Left hindlimb (tissue), 1 donor: ENCODE data around the gene NLGN4X.

ENCODE experiments used
- DNase-seq: peaks from one replicate; pipeline ENCODE4 v3.0.0-alpha.2; 2018

Gene NLGN4X

DNA sequence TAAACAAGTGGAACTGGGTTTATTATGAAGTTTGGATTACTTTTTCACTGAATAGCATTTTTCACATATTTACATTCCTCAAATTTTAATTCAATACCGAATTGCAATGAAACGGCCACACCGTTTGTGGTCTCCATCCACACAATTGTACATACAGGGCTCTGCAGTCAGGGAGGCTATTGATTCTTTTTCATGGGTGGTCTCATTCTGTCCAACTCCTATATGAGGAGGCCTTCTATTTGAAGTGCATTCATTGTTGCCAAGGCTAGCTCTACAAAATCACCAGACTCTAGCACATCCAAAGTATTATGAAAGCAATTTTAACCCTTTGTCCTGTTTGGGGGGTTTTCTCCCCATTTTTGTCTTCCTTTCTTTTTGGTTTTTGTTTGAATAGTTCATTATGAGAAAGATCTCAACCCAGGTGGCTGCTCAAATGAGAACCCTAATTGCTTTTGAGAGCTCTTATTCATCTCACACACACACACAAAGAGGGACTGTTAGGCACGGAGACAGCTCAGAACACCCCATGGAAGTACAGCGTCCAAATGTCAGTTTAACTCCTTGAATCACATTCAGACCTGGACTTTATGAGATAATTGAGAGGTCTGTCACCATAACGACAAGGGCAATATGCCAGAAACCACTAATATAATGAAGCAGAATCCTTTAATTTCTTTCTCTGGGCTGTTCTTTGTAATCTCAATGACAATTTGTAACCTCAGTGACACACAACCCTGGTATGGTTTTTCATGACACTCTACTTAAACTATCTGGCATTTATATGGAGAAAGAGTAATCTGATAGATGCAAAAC is 79.4 kb downstream of the NLGN4X start:
- no peak for DNase-seq

GRCh38 chrX:6134255-6134654 is 94.4 kb downstream of the NLGN4X start:
- no peak for DNase-seq

DNA sequence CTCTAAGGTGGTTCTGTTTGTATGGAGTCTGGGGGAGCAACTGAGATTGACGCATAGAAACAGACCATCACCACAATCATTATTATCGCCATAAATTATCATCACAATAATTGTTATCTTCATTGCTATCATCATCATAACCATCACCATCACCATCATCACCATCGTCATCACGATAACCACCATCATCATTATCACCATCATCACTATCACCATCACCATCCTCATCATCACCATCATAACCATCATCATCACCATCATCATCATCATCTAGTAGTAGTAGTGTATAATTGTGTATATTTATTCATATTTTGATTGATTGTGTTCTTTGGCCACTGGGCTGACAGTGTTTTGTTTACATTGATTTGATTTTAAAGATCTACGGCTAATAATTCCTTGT is 95.7 kb downstream of the NLGN4X start:
- no peak for DNase-seq

DNA sequence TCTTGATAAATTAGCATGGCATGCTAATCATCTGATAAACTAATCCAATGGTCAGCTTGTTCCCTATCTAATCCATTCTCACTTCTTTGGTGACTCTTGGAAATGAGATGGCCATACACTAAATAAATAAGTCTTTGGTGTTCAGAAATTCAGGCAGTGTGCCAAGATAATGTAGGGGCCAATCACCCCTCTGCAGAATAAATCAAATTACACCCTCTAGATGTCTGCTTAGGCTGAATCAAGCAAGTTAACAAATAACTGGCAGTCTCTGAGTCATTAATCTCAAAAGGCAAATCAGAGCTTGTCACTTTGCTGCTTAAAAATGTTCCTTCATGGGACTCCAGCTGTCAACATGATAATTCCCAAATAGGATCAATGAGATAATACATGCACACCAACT is 97.4 kb downstream of the NLGN4X start:
- no peak for DNase-seq

GRCh38 chrX:6129195-6129594 is 99.5 kb downstream of the NLGN4X start:
- DNase-seq: no peak

DNA sequence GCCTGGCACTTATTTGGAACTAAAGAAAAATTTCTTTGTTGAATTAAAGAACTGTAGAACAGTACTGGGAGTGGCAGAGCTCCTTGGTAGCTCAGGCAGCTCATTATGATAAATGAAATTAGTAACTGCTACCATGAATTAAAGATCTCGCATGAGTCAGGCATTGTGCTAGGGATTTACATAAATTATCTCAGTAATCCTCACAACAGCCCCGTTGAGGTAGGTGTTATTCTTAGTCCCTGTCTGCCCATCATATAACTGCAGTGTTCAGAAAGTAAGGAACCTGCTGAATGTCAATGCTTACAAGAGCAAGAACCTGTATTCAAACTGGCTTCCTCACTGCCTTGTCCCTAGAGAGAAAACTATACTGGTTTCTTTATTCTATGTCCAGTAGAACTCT is 108.3 kb downstream of the NLGN4X start:
- DNase-seq: no peak

DNA sequence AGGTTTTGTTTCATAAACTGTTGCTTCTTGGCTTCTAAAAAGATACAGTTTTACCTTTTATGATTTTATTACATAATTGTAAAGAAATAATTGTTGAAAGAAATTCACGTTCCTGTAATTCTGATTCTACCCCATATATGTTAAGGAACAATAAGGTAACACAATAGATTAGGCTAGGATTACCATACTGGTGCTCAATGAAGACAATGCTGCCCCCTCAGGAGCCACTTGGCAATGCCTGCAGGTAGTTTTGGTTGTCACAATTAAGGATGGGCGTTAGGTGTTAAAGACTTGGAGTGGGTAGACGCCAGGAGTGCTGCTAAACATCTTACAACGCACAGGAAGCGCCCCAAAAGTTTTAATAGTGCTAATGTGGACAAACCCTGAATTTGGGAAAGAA is 133.2 kb downstream of the NLGN4X start:
- no peak for DNase-seq

GRCh38 chrX:6074532-6074931 is 154.1 kb downstream of the NLGN4X start:
- no peak for DNase-seq

- no peak for DNase-seq
Observed at GRCh38 chrX:6071731-6072130, 156.9 kb downstream of the NLGN4X start.

DNA sequence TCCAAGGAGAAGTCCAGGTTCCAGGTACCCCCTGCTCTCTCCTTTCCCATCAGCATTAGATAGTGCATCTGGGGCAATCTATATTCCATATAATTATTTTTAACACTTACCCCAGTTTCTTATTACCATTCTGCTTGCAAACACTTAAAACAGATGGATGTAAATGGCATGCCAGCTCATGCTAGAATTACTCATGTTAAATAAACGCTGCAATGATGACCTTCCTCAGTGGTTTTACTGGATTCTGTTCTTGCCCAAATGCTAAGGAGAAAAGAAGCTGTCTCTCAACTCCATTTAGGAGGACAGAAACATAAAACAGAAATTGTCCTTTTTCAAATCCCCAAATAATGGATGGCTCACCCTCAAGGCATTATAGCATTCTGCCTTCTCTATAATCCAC is 161.1 kb downstream of the NLGN4X start:
- no peak for DNase-seq

DNA sequence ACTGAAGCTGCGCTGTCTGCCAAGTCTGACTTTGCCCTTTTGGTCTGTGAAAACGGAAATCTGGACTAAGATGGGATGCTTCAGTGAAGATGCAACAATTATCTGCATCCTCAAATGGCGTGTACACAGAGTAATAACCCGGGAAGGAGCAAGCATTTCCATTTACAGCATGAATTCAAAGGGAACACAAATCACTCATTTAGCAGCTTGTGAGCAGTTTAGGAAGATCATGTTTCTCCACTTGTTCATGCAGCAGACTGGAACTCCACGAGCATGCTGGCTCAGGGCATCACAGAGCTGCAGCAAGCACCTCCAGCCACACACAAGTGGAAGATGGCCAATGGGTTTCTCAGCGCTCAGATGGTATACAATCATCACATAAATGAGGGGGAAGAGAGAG is 175.5 kb downstream of the NLGN4X start:
- peak; percentile 23 for DNase-seq

GRCh38 chrX:6052111-6052745 is 176.4 kb downstream of the NLGN4X start:
- no peak for DNase-seq

- DNase-seq: no peak
Observed at GRCh38 chrX:6049132-6049531, 179.5 kb downstream of the NLGN4X start.

- DNase-seq: no peak
Observed at GRCh38 chrX:6041630-6042029, 187.0 kb downstream of the NLGN4X start.

DNA sequence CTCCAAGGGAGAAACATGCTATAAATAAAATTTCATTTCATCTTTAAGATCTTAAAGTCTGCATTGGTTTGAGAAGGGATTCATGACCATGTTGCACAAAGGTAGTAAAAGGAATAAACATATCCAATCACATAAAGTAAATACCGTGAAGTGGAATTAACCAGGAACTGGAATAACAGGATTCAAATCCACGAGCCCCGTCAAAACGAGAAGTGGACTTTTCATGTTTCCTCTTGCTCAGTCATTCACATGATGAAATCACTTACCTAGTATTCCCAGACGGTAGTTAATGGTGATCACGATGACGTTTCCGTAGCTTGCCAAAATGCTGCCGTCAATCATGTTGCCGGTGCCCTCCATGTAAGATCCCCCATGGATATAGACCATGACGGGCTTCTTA is 199.7 kb downstream of the NLGN4X start:
- no peak for DNase-seq

GRCh38 chrX:6026980-6027379 is 201.7 kb downstream of the NLGN4X start:
- no peak for DNase-seq

- DNase-seq: no peak
Observed at GRCh38 chrX:6026429-6026828, 202.2 kb downstream of the NLGN4X start.

- DNase-seq: no peak
Observed at GRCh38 chrX:6024204-6024603, 204.5 kb downstream of the NLGN4X start.

- DNase-seq: no peak
Observed at GRCh38 chrX:6021316-6022091, 207.2 kb downstream of the NLGN4X start.

- no peak for DNase-seq
Observed at GRCh38 chrX:6019076-6019475, 209.6 kb downstream of the NLGN4X start.

DNA sequence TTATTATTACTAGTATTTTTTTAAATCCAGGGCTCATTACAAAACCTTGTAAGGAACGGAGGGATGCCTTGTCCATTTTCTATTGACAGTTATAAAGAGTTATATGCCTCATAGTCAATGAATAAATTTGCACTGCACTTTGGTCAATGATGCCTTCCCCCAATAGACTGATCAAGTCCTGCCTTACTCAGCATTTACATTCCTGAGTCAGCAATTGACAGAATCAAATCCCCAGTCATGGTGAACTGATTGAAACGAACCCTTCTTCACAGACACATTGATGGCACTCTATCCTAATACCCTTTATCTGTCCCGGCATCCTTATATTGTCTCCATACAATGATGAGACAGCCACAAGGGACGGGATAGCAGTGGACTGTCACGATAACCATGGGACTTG is 213.2 kb downstream of the NLGN4X start:
- no peak for DNase-seq

- no peak for DNase-seq
Observed at GRCh38 chrX:6012357-6012756, 216.3 kb downstream of the NLGN4X start.

DNA sequence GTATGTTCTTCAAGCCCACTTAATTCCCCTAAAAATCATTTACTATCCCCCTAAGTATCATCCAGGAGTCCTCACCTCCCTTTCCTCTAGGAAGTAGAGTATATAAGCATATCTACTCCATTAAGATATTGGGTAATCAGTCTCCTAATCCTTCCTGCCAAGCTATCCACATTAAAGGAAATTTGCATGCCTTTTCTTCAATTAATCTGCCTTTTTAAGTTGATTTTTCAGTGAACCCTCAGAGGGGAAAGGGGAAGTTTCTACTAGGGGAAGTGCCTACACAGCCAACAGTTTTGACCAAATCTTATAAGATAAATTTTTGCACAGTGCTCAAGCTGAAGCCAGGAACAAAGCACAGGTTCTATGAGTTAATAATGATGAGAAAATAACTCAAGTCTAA is 222.8 kb downstream of the NLGN4X start:
- DNase-seq: no peak

DNA sequence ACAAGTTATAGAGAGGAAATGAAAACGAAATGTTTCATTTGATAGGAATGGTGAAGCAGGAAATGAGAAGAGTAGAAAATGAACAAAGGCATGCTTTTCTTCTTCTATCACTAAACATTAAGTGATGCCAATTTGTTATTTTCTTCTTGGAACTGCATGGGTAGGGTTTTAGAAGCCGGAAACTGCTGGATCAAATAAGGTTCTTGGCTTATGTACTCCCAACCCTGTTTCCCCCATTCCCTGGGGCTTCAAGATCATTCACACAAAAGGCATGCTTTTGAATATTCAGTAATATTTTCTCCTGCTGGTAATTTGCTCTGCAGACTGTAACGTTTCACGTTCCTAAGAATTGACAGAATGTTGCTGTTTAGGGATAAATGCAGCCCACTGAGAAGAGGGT is 224.1 kb downstream of the NLGN4X start:
- DNase-seq: no peak
